GM19240 (cell line): Measurements from ENCODE around the gene RASA2.

Experiments
- DNase-seq: peaks from one replicate; pipeline ENCODE4 v3.0.0; 2011; ENCODE audit warnings: low spot score; ENCODE audit not compliant: insufficient read length

RASA2 gene

GRCh38 chr3:141486746-141487520 lies at the start of gene RASA2:
RASA2 (plus strand) TSS chr3:141487027; CDS start chr3:141487084, 57 bp downstream.
- peak; percentile 41 for DNase-seq

- no peak for DNase-seq
These were observed 47.2 kb upstream of the RASA2 start for GRCh38 chr3:141439589-141439988.

GRCh38 chr3:141440942-141441341 lies 45.9 kb upstream of the RASA2 start:
- DNase-seq: no peak

GRCh38 chr3:141441381-141442364 lies 45.2 kb upstream of the RASA2 start:
- DNase-seq: peak; percentile 64

GRCh38 chr3:141442446-141442845 lies 44.4 kb upstream of the RASA2 start:
- no peak for DNase-seq

GRCh38 chr3:141442914-141443313 lies 43.9 kb upstream of the RASA2 start:
- no peak for DNase-seq

GRCh38 chr3:141444586-141445285 lies 42.1 kb upstream of the RASA2 start:
- DNase-seq: no peak

GRCh38 chr3:141445990-141446389 lies 40.8 kb upstream of the RASA2 start:
- no peak for DNase-seq

GRCh38 chr3:141446737-141447136 lies 40.1 kb upstream of the RASA2 start:
- DNase-seq: no peak

GRCh38 chr3:141447383-141447782 lies 39.4 kb upstream of the RASA2 start:
- DNase-seq: no peak

- DNase-seq: no peak
These were observed 38.1 kb upstream of the RASA2 start for GRCh38 chr3:141448606-141449220.

- DNase-seq: no peak
These were observed 37.4 kb upstream of the RASA2 start for GRCh38 chr3:141449424-141449823.

- DNase-seq: no peak
These were observed 36.0 kb upstream of the RASA2 start for GRCh38 chr3:141450727-141451375.

GRCh38 chr3:141452045-141452444 lies 34.8 kb upstream of the RASA2 start:
- DNase-seq: no peak

GRCh38 chr3:141452773-141453172 lies 34.1 kb upstream of the RASA2 start:
- no peak for DNase-seq

GRCh38 chr3:141454054-141454453 lies 32.8 kb upstream of the RASA2 start:
- no peak for DNase-seq

- DNase-seq: peak; percentile 62
These were observed 31.8 kb upstream of the RASA2 start for GRCh38 chr3:141454906-141455602.

GRCh38 chr3:141455603-141456300 lies 31.1 kb upstream of the RASA2 start:
- DNase-seq: no peak

GRCh38 chr3:141456301-141456625 lies 30.6 kb upstream of the RASA2 start:
- DNase-seq: no peak
